ENCODE measurements around the gene HSD11B1L. TPM values are rescaled to one million over a fixed set of nuclear protein-coding genes. Genes with fewer than 3 reads are reported as not detected.

HSD11B1L gene, protein sequence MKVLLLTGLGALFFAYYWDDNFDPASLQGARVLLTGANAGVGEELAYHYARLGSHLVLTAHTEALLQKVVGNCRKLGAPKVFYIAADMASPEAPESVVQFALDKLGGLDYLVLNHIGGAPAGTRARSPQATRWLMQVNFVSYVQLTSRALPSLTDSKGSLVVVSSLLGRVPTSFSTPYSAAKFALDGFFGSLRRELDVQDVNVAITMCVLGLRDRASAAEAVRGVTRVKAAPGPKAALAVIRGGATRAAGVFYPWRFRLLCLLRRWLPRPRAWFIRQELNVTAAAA
- 8.1 TPM for total RNA-seq

DNA sequence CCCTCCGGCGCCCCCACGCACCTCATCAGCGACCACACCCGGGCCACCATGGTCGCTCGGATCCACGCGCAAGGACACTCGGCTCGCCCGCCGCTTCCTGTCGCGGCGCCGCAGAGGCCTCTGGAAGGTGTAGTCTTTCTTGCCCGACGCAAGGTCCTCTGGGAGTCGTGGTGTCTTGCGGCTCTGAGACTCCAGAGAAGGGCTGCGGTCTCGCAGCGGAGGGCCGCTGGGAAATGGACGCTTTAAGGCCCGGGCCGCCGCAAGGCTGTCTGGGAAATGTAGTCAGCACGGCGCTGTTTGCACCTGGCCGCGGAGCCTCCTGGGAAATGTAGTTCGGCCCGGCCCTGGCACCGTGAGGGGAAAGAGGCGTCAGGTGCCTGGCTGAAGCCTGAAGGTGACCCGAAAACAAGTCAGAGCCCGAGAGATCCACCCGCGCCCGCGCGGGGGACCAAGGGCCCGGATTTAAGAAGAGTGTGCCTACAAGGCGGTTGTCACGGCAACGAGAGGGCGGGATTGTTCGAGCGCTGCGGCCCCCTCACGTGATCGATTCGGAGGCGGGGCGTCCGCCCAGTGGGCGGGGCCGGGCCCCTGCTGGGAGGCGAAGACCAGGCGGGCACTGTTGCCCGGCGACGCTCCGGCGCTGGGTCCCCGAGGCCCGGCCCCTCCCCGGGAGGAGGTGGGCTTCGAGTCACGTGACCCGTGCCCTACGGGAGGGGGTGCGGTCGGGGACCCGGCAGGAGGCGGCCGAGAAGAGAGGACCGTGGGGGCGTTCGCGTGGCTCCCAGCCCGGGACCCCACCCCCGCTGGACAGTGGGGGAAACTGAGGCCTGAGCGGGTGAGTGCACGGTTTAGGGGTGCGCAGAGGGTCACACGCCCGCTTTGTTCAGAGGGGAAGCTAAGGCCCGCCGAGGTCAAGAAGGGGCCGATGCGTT lies at the start of gene HSD11B1L, which contains the start of gene MICOS13:
Gene HSD11B1L (plus strand): TSS at position 591 of the 932 bp plus-strand sequence. CDS start 3,806 bp downstream, outside the sequence.
Gene MICOS13 (minus strand): TSS at position 80 of the 932 bp plus-strand sequence. CDS start 30 bp downstream, at position 50.
- peak; percentile 96 to 100 (median 99) for DNase-seq (ENCODE audit: low read depth in 2 of 3, low spot score in 2 of 3)

DNA sequence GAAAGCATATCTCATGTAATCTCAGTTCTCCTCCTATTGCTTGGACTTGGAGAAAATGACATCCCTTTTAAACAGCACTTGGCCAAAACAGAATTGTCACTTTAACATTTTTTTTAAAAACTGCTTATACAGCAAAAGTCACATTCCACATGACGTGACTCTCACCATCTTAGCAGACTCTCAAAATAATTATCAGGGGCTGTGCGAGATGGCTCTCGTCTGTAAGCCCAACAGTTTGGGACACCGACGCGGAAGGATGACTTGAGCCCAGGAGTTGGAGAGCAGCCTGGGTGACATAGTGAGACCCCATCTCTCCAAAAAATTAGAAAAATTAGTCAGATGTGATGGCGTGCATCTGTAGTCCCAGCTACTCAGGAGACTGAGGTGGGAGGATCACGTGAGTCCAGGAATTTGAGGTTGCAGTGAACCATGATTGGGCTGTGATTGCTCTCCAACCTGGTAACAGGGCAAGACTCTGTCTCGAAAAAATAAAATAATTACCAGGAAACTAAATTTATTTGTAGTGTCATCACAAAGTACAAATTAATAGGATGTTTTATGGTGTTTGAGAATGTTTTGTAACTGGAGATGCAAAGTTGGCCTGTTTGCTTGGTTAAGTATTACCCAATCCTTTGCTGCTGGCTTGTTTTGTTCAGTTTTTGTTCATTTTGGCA lies 49.1 kb upstream of the HSD11B1L start:
- DNase-seq (ENCODE audit: low read depth in 2 of 3, low spot score in 2 of 3): no peak

DNA sequence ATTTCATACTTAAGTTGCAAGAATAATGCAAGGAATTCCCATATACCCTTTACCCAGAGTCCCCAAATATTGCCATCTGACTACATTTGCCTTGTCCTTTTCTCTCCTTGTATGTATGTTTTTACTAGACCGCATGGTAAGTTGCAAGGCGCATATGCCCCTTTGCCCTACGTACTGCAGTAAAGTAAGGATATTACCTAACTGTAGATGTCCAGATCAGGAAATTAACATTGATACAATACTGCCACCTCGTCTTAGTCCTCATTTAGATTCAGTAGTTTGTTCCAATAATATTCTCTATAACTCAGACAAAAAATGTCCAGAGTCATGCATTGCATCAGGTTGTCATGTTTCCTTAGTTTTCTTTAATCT lies 48.6 kb upstream of the HSD11B1L start:
- no peak for DNase-seq (ENCODE audit: low read depth in 2 of 3, low spot score in 2 of 3)

DNA sequence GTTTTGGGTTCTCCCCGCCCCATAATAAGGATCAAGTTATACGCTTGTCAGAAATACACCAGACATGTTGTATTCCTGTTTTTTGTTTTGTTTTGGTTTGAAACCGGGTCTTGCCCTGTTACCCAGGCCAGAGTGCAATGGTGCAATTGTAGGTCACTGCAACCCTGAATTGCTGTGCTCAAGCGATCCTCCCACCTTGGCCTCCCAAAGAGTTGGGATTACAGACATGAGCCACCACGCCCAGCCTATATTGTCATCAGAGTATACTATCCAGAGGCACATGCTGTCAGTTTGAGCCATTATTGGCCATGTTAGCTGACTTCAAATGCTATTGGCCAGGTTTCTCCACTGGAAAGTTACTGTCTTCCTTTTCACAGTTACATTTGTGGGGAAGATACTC lies 48.2 kb upstream of the HSD11B1L start:
- DNase-seq (ENCODE audit: low read depth in 2 of 3, low spot score in 2 of 3): no peak

DNA sequence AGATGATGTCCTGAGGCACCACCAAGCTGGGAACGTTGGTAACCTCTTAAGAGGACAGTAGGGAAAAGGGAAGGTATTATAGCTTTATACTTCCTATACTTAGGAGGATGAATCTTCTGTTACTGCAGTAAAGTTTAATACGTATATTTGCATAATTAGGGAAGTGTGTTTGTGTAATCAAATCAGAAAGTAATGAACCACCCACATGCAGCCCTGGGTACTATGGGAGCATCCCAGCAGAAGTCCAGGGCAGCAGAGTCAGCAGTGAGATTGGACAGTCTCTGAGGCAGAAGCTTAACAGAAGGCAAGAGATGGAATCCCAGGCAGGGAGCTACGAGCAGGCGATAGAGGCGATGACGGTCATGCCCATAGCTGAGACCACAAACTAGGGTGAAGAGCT lies 45.4 kb upstream of the HSD11B1L start:
- DNase-seq (ENCODE audit: low read depth in 2 of 3, low spot score in 2 of 3): no peak

DNA sequence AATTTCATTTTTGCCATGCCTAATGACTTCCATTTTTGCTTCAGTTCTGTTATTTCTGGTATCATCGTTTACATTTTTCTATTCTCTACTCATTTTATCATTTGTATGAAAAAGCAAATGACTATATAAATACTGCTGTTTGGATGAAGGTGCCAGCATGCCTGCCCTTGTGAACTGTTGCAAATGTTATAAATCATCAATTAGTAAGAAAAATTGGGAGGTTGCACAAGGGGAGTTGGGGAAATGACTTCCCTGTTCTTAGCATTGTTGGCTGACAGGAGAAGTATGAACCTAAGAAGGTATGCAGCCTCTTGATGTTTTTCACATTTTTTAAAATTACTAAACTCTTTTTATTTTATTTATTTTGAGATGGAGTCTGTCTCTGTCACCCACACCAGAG lies 42.9 kb upstream of the HSD11B1L start:
- no peak for DNase-seq (ENCODE audit: low read depth in 2 of 3, low spot score in 2 of 3)

DNA sequence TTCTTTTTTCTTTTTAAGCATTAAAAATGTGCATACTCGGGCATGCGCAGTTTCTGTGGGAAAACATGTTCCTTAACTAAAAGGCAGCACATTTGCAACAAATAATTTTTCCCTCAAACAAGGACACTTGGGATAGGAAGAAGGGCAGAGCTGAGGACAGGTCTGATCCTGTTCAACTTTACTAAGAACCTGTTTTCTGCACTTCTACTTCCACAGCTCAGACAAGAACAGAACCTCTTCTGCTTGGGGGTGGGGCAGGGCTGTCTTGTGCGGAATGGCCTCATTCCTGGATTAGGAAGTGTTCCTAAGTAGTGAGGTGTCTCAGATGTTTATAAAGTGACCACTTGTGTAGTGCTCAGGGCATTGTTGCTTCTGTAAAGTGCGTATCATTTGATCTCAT lies 39.7 kb upstream of the HSD11B1L start:
- DNase-seq (ENCODE audit: low read depth in 2 of 3, low spot score in 2 of 3): no peak

DNA sequence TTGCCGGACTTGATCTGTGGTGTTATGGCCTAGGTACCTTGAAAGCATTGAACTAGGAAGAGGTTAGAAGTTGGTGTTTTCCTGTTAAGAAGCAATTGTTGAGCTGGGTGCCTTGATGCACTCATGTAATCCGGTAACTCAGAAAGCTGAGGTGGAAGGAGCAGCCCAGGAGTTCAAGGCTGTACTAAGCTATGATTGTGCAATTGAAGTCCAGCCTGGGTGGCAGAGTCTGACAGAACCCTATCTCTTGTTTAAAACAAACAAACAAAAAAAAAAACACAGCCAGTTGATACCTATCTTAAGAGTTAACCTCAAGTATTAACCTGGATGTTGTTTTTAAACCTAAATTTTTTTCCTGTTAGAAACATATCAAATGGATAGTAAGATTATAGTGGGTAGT lies 38.6 kb upstream of the HSD11B1L start:
- no peak for DNase-seq (ENCODE audit: low read depth in 2 of 3, low spot score in 2 of 3)

DNA sequence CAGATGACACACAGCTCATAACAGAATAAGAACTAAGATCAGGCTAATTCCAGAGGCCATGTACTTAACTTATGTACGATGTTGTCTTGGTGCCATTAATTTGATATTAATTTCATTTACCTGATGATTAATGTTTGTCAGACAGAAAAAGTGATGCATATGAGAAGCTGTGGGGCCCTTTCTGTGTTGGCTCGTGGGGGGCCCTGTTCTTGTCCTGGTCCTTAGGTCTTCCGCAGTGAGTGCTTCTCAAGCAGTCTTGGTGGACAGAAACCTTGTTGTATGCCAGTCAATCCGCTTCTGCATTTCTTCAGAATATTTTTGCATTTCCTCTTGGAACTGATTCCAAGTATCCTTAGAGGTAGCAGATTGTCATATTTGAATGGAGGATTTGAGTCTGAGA lies 37.8 kb upstream of the HSD11B1L start:
- DNase-seq (ENCODE audit: low read depth in 2 of 3, low spot score in 2 of 3): no peak

DNA sequence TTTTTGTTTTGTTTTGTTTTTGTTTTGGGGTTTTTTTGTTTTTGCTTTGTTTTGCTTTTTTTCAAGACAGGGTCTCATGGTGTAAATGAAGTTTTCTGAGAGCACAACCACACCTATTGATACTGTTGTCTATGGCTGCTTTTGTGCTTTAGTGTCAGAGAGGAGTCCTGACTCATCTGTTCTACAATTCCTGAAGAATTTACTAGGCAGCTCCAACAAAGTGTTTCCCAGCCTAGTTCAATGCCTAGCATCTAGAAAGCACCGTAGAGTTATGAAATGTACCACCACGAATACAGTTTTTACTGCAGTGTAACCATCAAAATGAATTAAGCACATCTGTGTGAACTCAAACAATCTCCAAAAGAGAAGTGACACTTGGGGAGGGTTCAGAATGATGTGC lies 36.8 kb upstream of the HSD11B1L start:
- no peak for DNase-seq (ENCODE audit: low read depth in 2 of 3, low spot score in 2 of 3)

DNA sequence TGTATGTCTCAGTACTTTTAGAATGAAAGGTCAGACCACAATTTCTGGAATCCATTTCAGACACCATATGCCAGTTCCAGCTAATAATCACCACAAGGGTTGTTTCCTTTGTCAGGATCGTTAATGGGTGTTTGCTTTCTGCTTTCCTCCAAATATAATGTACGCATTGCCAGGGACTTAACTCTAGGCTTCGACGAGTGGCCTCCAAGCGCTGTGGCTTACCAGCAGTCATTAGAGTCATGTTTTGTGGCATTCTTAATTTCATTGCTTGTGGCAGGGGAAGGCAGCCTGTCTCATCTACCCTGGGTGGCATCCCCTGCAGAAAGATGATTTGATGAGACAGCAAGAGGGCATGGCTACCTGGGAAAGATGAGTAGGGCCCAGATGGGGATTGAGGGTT lies 35.4 kb upstream of the HSD11B1L start:
- no peak for DNase-seq (ENCODE audit: low read depth in 2 of 3, low spot score in 2 of 3)

DNA sequence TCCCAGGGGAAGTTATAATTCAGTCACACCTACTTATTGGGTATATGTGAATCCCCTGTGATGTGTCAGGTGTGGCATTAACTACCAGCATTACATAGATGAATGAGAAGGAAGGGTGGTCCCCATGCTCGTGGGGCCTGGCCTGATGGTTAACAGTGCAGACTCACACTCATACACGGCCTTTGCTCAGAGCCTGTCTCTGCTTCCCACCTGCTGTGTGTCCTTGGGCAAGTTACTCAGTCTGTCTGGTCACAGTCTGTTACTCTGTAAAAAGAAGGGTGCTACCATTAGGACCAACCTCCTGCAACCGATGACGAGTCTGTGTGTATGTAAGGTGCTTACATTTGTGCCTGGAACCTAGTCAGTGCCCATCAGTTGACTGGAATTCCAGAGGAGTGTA lies 34.1 kb upstream of the HSD11B1L start:
- DNase-seq (ENCODE audit: low read depth in 2 of 3, low spot score in 2 of 3): no peak

DNA sequence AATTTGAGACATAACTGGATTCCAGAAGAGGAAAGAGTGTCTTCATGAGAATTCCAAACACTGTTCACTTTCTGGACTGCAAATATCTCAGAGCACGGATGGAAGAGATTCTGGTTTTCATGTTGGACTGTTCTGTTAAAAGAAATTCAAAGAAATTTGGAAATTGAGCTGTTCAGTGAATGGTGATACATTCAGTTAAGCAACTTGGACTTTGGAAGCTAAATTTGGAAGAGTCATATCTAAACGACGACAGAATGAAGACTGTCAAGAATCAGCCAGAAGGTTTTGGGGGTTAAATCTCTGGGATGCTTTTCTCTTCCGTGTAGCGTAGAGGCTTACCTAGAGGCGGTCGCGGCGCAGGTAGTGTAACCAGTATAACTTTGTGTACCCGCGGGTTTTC lies 32.4 kb upstream of the HSD11B1L start:
- no peak for DNase-seq (ENCODE audit: low read depth in 2 of 3, low spot score in 2 of 3)

DNA sequence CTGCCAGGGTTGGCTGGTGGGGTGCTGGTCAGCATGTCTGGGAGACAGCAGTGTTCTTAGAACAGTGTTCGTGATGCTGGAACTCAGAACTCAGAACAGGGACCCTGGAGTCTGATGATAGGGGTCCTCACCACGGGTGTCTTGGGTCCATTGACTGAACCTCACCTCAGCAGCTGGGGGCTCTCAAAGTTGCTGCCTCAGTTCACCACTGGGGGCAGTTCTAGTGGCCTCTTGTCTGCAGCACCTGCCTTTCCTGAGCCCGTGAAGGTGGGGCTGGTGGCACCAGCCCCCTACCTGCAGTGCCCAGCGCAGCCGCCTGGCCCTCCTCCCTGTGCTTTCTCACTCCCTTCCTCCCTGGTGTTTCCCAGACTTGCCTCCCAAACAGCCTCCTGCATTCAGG lies 29.5 kb upstream of the HSD11B1L start:
- DNase-seq (ENCODE audit: low read depth in 2 of 3, low spot score in 2 of 3): no peak

DNA sequence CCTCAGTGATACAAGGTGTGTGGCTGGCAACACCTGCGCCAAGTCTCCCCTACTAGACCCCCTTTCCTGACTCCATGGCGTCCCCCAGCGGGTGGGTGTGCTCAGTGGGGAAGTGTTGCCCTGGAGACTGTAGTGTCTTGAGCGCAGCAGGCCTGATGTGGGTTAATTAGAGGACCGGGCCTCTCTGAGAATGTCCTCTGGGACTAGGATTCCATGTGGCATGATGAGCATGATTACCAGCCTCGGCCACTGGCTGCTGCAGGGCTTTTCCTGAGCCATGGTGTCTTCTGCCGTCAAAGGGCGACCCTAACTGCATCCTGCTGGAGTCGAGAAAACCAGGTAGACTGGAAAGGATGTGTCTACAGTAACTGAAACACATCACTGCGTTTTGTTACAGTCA lies 28.6 kb upstream of the HSD11B1L start:
- no peak for DNase-seq (ENCODE audit: low read depth in 2 of 3, low spot score in 2 of 3)

DNA sequence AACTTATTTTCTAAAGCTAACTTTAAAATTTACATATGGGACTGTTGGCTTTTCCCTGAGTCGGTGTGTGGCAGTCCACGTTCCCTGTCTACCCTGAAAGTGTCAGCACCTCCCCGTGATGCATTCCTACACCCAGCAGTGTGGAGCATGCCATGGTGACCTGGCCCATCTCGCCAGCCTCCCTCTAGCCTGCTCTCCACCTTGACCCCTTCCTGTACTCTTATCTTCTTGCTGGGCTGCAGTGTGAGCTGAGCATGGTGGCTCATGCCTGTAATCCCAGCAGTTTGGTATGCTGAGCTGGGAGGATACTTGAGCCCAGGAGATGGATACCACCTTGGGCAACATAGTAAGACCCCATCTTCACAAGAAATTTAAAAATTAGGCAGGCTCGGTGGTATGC lies 25.9 kb upstream of the HSD11B1L start:
- no peak for DNase-seq (ENCODE audit: low read depth in 2 of 3, low spot score in 2 of 3)

DNA sequence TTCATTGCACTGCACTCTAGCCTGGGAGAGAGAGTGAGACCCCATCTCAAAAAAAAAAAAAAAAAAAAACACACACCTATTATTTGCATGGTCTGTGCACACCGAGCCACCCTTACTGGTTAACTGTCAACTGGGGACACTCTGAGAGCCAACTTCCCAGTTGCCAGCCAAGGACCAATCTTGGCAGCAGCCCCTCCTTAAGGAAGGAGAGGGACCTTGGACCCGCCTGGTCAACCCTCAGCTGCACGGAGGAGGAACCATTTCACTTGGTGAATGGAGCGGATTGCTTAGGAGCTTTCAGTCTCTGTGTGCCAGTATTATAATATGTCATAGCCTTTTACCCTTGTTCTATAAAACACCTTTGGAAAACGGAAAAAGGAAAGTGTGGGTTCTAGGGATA lies 25.4 kb upstream of the HSD11B1L start:
- no peak for DNase-seq (ENCODE audit: low read depth in 2 of 3, low spot score in 2 of 3)

DNA sequence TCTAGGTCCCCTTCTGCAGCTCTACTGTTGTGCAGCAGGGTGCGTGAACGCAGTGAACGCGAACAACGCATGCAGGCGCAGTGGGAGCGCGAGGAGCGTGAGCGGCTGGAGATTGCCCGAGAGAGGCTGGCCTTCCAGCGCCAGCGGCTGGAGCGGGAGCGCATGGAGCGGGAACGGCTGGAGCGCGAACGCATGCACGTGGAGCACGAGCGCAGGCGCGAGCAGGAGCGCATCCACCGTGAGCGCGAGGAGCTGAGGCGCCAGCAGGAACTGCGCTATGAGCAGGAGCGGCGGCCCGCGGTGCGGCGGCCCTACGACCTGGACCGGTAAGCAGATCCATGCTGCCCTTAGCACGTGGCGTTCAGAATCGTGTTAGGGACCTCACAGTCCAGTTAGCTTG lies 19.3 kb upstream of the HSD11B1L start:
- DNase-seq (ENCODE audit: low read depth in 2 of 3, low spot score in 2 of 3): no peak

DNA sequence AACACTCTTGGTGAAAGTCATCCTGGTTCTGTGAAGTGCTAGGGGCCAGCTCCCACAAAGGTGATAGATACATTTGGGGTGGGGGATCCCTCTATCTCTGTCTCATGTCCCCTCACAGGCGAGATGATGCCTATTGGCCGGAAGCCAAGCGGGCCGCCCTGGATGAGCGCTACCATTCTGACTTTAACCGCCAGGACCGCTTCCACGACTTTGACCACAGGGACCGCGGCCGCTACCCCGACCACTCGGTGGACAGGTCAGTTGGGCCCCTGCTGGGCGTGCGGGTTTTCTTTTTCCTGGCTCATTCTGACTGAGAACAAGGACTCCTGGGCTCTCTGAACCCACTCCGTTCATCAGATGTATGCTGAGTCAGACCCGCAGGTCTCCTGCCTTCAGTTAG lies 16.9 kb upstream of the HSD11B1L start:
- no peak for DNase-seq (ENCODE audit: low read depth in 2 of 3, low spot score in 2 of 3)

DNA sequence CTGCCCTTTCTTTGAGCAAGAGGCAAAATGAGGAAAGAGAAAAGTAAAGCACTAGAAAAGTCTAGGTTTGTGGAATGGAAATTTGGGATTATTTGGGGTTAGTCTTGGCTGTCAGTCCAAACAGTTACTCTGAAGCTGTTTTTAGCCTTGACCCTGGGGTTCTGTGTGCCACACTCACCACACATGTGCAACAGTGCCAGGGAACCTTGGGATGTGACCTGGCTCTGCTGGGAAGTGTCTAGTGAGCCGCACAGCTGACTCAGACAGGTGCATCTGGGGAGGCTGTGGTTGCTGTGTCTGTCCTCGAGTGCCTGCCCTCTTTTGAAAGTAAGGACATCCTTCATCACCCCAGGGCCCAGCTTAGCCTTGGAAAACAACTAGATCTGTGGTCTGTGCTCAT lies 16.3 kb upstream of the HSD11B1L start:
- no peak for DNase-seq (ENCODE audit: low read depth in 2 of 3, low spot score in 2 of 3)

DNA sequence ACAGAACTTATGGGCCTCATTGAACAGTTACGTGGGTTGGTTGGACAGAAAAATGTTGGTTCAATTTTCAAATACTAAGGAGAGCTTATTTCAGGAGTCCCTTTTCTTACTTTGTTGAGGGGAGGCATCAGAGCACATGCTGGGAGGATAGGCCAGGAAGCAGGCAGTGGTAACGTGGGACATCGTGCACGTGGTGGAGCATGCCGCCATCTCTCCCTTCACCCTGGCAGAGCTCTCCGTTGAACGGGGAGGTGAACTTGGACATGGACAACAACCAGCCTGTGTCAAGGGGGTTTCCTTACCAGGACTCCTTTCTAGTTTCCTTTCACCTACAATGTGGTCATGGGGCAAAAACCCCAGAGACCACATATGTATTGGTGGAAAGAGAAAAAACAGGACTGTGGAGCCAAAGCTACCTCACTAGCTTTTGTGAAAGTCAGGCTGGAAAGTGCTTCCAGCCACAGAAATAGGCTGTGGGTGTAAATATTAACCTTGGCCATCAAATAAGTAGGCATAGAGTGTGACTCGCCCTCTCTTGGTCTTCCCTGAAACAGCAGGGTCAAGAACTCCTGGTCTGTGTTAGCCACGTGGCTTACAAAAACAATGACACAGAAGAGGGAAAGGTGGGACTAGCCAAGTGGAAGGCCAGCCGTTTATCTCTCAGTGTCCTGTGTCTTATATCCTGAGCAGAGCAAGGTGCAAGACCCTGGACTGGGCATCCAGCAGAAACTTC lies 14.9 kb upstream of the HSD11B1L start:
- DNase-seq (ENCODE audit: low read depth in 2 of 3, low spot score in 2 of 3): no peak

Data from hematopoietic multipotent progenitor cell (in vitro differentiated cells).